SH-SY5Y (cell line): ENCODE results near the gene MIS18A.

Experiments used
- GATA2 ChIP-seq: IDR thresholded peaks from 2 replicates; pipeline ENCODE4 v1.6.1; 2011; ENCODE audit warnings: mild to moderate bottlenecking, low read depth, low read length
- GATA3 ChIP-seq: IDR thresholded peaks from 2 replicates; pipeline ENCODE4 v1.6.1; 2011; ENCODE audit warnings: low read depth, mild to moderate bottlenecking, low read length, moderate library complexity

The MIS18A gene

GRCh38 chr21:32285476-32285875 is 6.6 kb upstream of the MIS18A start:
- TF ChIP-seq GATA3 (no peak), GATA2 (no peak)

GRCh38 chr21:32282992-32283391 is 4.1 kb upstream of the MIS18A start:
- no peak for TF ChIP-seq GATA3
- no peak for TF ChIP-seq GATA2

GRCh38 chr21:32281531-32281930 is 2.7 kb upstream of the MIS18A start:
- no peak for TF ChIP-seq GATA3
- no peak for TF ChIP-seq GATA2

- TF ChIP-seq GATA3: no peak
- TF ChIP-seq GATA2: no peak
Observed at GRCh38 chr21:32279377-32279680, 480 bp upstream of the MIS18A start.

- TF ChIP-seq GATA3: no peak
- TF ChIP-seq GATA2: no peak
Observed at GRCh38 chr21:32278103-32278502, 746 bp downstream of the MIS18A start.

- TF ChIP-seq GATA3: no peak
- TF ChIP-seq GATA2: no peak
Observed at GRCh38 chr21:32276671-32277070, 2.2 kb downstream of the MIS18A start.

GRCh38 chr21:32270748-32271147 is 8.1 kb downstream of the MIS18A start:
- TF ChIP-seq GATA3 (no peak), GATA2 (no peak)

GRCh38 chr21:32261929-32262328 is 16.9 kb downstream of the MIS18A start:
- TF ChIP-seq GATA2 (no peak), GATA3 (no peak)

- no peak for TF ChIP-seq GATA3
- TF ChIP-seq GATA2: no peak
Observed at GRCh38 chr21:32260130-32260529, 18.7 kb downstream of the MIS18A start.

GRCh38 chr21:32257962-32258785 is 20.7 kb downstream of the MIS18A start:
- no peak for TF ChIP-seq GATA2

GRCh38 chr21:32256873-32257620 is 21.8 kb downstream of the MIS18A start:
- 0 out of 2 replicates have a peak, but pooled peaks have one; percentile 17 for TF ChIP-seq GATA2
- TF ChIP-seq GATA3: no peak

GRCh38 chr21:32256251-32256650 is 22.6 kb downstream of the MIS18A start:
- TF ChIP-seq GATA3 (no peak), GATA2 (no peak)

GRCh38 chr21:32253215-32253641 is 25.6 kb downstream of the MIS18A start:
- TF ChIP-seq GATA3 (no peak), GATA2 (no peak; the same call in 1 of the 2 replicates)

- TF ChIP-seq GATA2 (no peak), GATA3 (no peak)
Observed at GRCh38 chr21:32252136-32252535, 26.7 kb downstream of the MIS18A start.
